Measurements from ENCODE around the gene FARS2.

- TF ChIP-seq CTCF (conservative IDR thresholded peaks at IDR 0.05; ENCODE audit: low read depth, low read length) (no peak), EZH2 (IDR thresholded peaks at IDR 0.05; ENCODE audit: borderline replicate concordance, low read depth, low read length, poor library complexity, severe bottlenecking) (no peak)
Measured at GRCh38 chr6:5639193-5639592, 377.9 kb downstream of the FARS2 start.

Data from A673 (cell line).